ENCODE data around the gene ZNF319. TPM values are rescaled to one million over a fixed set of nuclear protein-coding genes. Genes with fewer than 3 reads are reported as not detected.

ZNF319 gene
- polyA plus RNA-seq, 1 donor from 2014 or later: 7.0 TPM

GRCh38 chr16:58037365-58038057, 37.0 kb upstream of the ZNF319 start:
- Histone ChIP-seq H2AFZ (ENCODE audit: low read depth, low read length) (no peak overlapping the region), H3K79me2 (replicated peaks; ENCODE audit: insufficient read depth, low read length) (no peaks in the 10 kb centered on the region), H3K4me3 (ENCODE audit: low read length) (no peak overlapping the region), H3K36me3 (ENCODE audit: insufficient read depth, low read length) (no peaks in the 10 kb centered on the region), H3K4me2 (ENCODE audit: low read length) (no peak overlapping the region), H4K20me1 (ENCODE audit: insufficient read depth) (no peaks in the 10 kb centered on the region), H3K27me3 (ENCODE audit: insufficient read depth, low read depth, low read length) (no peaks in the 10 kb centered on the region), H3K27ac (ENCODE audit: low read length) (no peak overlapping the region), H3K9me2 (ENCODE audit: insufficient read depth, low read length) (no peaks in the 10 kb centered on the region), H3K9ac (ENCODE audit: low read length) (no peak overlapping the region), H3F3A (ENCODE audit: insufficient read depth, low read length, poor library complexity, severe bottlenecking) (no peaks in the 10 kb centered on the region), H3K9me3 (ENCODE audit: low read length) (no peaks in the 10 kb centered on the region)
- no peak for TF ChIP-seq SMC3 (conservative IDR thresholded peaks at IDR 0.05; ENCODE audit: poor library complexity)
- no peak for TF ChIP-seq CTCF (IDR thresholded peaks at IDR 0.05; ENCODE audit: poor library complexity, severe bottlenecking)
- TF ChIP-seq REST (IDR thresholded peaks at IDR 0.05; ENCODE audit: borderline replicate concordance): no peak
- no peak for TF ChIP-seq POLR2AphosphoS5 (IDR thresholded peaks at IDR 0.05)
- TF ChIP-seq RAD21 (conservative IDR thresholded peaks at IDR 0.05): no peak
- no peak for TF ChIP-seq MXI1 (conservative IDR thresholded peaks at IDR 0.05; ENCODE audit: poor library complexity, severe bottlenecking)
- no peak for TF ChIP-seq TAF1 (IDR thresholded peaks at IDR 0.05; ENCODE audit: low read depth)
- no peak for TF ChIP-seq EP300 (conservative IDR thresholded peaks at IDR 0.05; ENCODE audit: poor library complexity, severe bottlenecking)
- TF ChIP-seq EZH2 (IDR thresholded peaks at IDR 0.05; ENCODE audit: borderline replicate concordance, insufficient read depth, low read length, poor library complexity, severe bottlenecking): no peak

GRCh38 chr16:58036943-58037342, 36.5 kb upstream of the ZNF319 start:
- Histone ChIP-seq H3K36me3 (ENCODE audit: insufficient read depth, low read length) (no peaks in the 10 kb centered on the region), H4K20me1 (ENCODE audit: insufficient read depth) (no peaks in the 10 kb centered on the region), H3K79me2 (replicated peaks; ENCODE audit: insufficient read depth, low read length) (no peaks in the 10 kb centered on the region), H3K4me3 (ENCODE audit: low read length) (no peak overlapping the region), H3K27ac (ENCODE audit: low read length) (no peak overlapping the region), H3F3A (ENCODE audit: insufficient read depth, low read length, poor library complexity, severe bottlenecking) (no peaks in the 10 kb centered on the region), H3K27me3 (ENCODE audit: insufficient read depth, low read depth, low read length) (no peaks in the 10 kb centered on the region), H3K9ac (ENCODE audit: low read length) (no peak overlapping the region), H2AFZ (ENCODE audit: low read depth, low read length) (no peak overlapping the region), H3K9me2 (ENCODE audit: insufficient read depth, low read length) (no peaks in the 10 kb centered on the region), H3K4me2 (ENCODE audit: low read length) (no peak overlapping the region), H3K9me3 (ENCODE audit: low read length) (no peaks in the 10 kb centered on the region)
- TF ChIP-seq CTCF (IDR thresholded peaks at IDR 0.05; ENCODE audit: poor library complexity, severe bottlenecking) (no peak), EP300 (conservative IDR thresholded peaks at IDR 0.05; ENCODE audit: poor library complexity, severe bottlenecking) (no peak), REST (IDR thresholded peaks at IDR 0.05; ENCODE audit: borderline replicate concordance) (no peak), RAD21 (conservative IDR thresholded peaks at IDR 0.05) (no peak), MXI1 (conservative IDR thresholded peaks at IDR 0.05; ENCODE audit: poor library complexity, severe bottlenecking) (no peak), SMC3 (conservative IDR thresholded peaks at IDR 0.05; ENCODE audit: poor library complexity) (no peak)

Data from neural cell (in vitro differentiated cells).